Breast epithelium (tissue), 3 donors: ENCODE data around the gene SNX11.

Source experiments
- CTCF ChIP-seq, 3 donors: fragments of 450-650 bp; IDR thresholded peaks; one replicate each; pipeline ENCODE4 v1.5.1; 2016 to 2017; ENCODE audit warnings: antibody characterized with exemption in 3 of 3, mild to moderate bottlenecking in 3 of 3, moderate library complexity in 3 of 3
- POLR2A ChIP-seq: fragments of 450-650 bp; IDR thresholded peaks from one replicate; pipeline ENCODE4 v1.6.1; 2016; ENCODE audit warnings: antibody characterized with exemption, mild to moderate bottlenecking, moderate library complexity

GRCh38 chr17:48143629-48144028, 36.1 kb downstream of the SNX11 start:
- TF ChIP-seq CTCF (IDR thresholded peaks at IDR 0.05) (no peak), POLR2A (no peak)
